SK-N-SH treated with all-trans-retinoic acid at 6 μM for 48 hours (cell line): ENCODE results near the gene SPSB2.

Experiments used
- ZNF565 ChIP-seq: fragments of 450-650 bp; formaldehyde crosslinking; conservative IDR thresholded peaks from 2 replicates; pipeline ENCODE4 v1.5.0; 2020; ENCODE audit warnings: low read depth, mild to moderate bottlenecking, moderate library complexity
- TF ChIP-seq, protein P1 (sequence below): fragments of 250-450 bp; sonication (Bioruptor Pico); IDR thresholded peaks from 2 replicates; pipeline ENCODE4 v1.5.1; 2021; ENCODE audit warnings: mild to moderate bottlenecking, moderate library complexity

DNA sequence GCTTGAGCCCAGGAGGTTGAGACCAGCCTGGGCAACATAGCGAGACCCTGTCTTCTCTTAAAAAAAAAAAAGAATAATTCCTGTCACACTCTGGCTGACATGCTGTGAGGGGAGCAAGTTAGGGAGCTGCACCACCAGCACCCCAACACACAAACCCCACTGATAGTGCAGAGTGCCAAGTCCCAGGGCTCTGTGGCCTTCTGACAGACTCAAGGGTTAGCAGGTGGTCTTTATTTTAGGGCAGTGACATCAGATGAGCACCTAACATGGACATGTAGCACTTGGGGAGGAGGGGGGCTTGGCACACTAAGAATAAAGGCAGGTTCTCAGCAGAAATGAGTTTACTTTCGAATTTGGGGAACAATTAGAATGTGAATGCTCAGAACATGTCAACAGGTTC, 14.3 kb downstream of the SPSB2 start:
- TF ChIP-seq ZNF565 (CRISPR knock-in tag): no peak
- TF ChIP-seq, protein P1, sequence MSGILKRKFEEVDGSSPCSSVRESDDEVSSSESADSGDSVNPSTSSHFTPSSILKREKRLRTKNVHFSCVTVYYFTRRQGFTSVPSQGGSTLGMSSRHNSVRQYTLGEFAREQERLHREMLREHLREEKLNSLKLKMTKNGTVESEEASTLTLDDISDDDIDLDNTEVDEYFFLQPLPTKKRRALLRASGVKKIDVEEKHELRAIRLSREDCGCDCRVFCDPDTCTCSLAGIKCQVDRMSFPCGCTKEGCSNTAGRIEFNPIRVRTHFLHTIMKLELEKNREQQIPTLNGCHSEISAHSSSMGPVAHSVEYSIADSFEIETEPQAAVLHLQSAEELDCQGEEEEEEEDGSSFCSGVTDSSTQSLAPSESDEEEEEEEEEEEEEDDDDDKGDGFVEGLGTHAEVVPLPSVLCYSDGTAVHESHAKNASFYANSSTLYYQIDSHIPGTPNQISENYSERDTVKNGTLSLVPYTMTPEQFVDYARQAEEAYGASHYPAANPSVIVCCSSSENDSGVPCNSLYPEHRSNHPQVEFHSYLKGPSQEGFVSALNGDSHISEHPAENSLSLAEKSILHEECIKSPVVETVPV: no peak
